ENCODE results near the gene ZNF385D. TPM values are rescaled to one million over a fixed set of nuclear protein-coding genes. Genes with fewer than 3 reads are reported as not detected.

Gene ZNF385D
- total and polyA plus RNA-seq, 8 donors = 0.42 to 4.0 (median 1.1) TPM

DNA sequence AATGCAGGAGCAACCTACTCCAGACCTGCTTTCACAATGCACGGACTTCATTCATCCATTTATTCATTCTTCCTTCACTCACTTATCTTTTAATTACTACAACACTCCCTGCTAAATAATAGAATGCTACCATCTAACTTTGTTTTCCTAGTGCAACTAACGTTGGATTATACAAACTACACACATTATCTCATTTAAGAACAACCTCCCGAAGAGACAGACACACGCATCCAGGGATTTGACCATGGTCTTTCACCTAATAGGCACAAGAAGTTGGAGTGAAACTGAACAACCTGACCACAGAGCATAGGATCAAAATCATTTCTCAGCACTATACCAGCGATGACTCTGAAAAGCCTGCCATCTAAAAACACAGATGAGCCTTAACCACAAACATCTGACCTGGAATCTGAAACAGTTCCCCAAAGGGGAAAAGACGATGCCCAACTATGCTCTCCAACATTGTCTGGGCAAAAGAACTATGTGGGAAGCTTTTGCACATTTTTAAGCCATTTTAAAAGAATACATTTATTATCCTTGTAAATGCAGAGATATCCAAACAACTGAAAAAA lies 21.0 kb downstream of the ZNF385D start:
- ATAC-seq = no peak
- FAIRE-seq = no peak
- intact Hi-C loops (cut with DNase I) = no loop called here
- H3K27me3 ChIP-seq = no peaks in the 10 kb centered on the region
- H3K27ac ChIP-seq = no peak overlapping the region
- H3K36me3 ChIP-seq = no peaks in the 10 kb centered on the region
- H3K9me3 ChIP-seq = no peaks in the 10 kb centered on the region
- DNase-seq = no peak
- 61 to 75% methylated on average over 6 of the region's 6 CpGs for WGBS, 2 donors
- no peak overlapping the region for H3K4me3 ChIP-seq
- H3K4me1 ChIP-seq = no peaks in the 10 kb centered on the region
- TF ChIP-seq, protein P1, sequence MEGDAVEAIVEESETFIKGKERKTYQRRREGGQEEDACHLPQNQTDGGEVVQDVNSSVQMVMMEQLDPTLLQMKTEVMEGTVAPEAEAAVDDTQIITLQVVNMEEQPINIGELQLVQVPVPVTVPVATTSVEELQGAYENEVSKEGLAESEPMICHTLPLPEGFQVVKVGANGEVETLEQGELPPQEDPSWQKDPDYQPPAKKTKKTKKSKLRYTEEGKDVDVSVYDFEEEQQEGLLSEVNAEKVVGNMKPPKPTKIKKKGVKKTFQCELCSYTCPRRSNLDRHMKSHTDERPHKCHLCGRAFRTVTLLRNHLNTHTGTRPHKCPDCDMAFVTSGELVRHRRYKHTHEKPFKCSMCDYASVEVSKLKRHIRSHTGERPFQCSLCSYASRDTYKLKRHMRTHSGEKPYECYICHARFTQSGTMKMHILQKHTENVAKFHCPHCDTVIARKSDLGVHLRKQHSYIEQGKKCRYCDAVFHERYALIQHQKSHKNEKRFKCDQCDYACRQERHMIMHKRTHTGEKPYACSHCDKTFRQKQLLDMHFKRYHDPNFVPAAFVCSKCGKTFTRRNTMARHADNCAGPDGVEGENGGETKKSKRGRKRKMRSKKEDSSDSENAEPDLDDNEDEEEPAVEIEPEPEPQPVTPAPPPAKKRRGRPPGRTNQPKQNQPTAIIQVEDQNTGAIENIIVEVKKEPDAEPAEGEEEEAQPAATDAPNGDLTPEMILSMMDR (IDR thresholded peaks at IDR 0.05) = no peak

DNA sequence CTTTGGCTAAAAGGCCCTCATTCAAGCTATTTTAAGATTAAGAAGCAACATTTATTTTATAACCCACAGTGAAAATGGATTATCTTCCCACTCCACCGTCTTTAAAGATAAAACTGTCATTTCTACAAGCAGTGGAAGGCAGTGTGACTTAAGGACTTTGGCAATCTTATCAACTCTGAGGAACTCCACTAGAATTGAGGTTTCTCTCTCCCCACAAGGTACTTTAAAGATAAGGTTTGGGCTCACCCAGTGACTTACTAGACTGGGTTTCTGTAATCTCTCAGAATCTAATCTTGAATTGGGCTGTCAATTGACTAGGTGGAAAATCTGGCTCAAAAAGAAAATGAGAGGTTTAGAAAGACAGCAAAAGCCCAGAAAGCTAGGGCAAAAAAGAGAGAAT lies 21.7 kb downstream of the ZNF385D start:
- intact Hi-C loops (cut with DNase I) = no loop called here
- TF ChIP-seq, protein P1 (IDR thresholded peaks at IDR 0.05) = no peak

DNA sequence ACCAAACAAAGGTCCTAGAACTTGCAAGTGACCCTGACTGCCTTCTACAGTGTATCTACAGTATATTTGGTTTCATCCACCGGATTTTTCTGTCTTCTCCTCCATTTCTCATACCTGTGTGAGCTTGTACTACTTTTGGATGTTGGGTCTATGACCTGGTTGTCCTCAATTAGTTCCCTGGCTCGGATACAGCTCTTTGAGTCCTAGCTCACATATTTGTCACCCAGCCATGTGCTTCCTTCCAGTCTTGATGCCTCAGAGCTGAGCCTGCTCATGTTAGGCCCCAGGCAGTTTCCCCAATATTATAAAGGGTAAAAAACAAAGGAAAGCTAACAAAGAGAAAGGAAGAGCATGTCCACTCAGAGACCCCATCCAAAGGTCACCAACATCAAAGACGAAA lies 28.2 kb downstream of the ZNF385D start:
- intact Hi-C loops (cut with DNase I) = no loop called here
- Histone ChIP-seq H3K27ac (no peak overlapping the region), H3K27me3 (no peaks in the 10 kb centered on the region), H3K4me1 (no peaks in the 10 kb centered on the region), H3K36me3 (no peaks in the 10 kb centered on the region), H3K9me3 (no peaks in the 10 kb centered on the region), H3K4me3 (no peak overlapping the region)
- TF ChIP-seq, protein P1 (IDR thresholded peaks at IDR 0.05) = no peak
- no peak for FAIRE-seq
- 41 to 50% methylated on average over 3 of the region's 3 CpGs for WGBS, 2 donors
- no peak for ATAC-seq
- DNase-seq = no peak

More for the DNA sequence above, 21.7 kb downstream of the ZNF385D start:
- Histone ChIP-seq H3K4me3 (no peak overlapping the region), H3K9me3 (no peaks in the 10 kb centered on the region), H3K4me1 (no peaks in the 10 kb centered on the region), H3K27ac (no peak overlapping the region), H3K27me3 (no peaks in the 10 kb centered on the region), H3K36me3 (no peaks in the 10 kb centered on the region)
- no peak for FAIRE-seq
- no peak for DNase-seq
- no peak for ATAC-seq
- 9 to 15% methylated on average over 1 of the region's 1 CpG for WGBS, 2 donors

DNA sequence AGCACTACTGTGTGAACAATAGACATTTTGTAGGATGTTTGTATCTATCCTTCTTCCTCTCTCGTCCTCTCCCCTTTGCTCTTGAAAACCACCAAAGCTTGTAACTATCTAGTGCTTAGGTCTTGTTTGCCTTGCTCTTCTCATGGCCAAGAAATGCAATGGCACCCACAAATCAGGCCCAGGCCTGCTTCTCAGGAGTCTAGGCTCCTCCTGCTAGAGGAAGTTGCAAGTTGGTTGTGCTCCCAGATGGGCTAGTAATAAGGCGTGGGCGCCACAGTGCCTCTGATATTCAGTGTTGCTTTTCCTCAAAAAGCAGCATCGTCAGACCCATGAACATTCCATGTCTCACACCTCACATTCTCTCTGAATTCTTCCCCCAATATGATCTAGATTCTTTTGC lies 28.7 kb downstream of the ZNF385D start:
- FAIRE-seq (no peak), DNase-seq (no peak), ATAC-seq (no peak)
- intact Hi-C loops (cut with DNase I) = no loop called here
- no peaks in the 10 kb centered on the region for H3K4me1 ChIP-seq
- no peak overlapping the region for H3K4me3 ChIP-seq
- no peaks in the 10 kb centered on the region for H3K36me3 ChIP-seq
- H3K27me3 ChIP-seq = no peaks in the 10 kb centered on the region
- no peak overlapping the region for H3K27ac ChIP-seq
- 74 to 84% methylated on average over 4 of the region's 4 CpGs for WGBS, 2 donors
- no peaks in the 10 kb centered on the region for H3K9me3 ChIP-seq
- TF ChIP-seq, protein P1 (IDR thresholded peaks at IDR 0.05) = no peak

DNA sequence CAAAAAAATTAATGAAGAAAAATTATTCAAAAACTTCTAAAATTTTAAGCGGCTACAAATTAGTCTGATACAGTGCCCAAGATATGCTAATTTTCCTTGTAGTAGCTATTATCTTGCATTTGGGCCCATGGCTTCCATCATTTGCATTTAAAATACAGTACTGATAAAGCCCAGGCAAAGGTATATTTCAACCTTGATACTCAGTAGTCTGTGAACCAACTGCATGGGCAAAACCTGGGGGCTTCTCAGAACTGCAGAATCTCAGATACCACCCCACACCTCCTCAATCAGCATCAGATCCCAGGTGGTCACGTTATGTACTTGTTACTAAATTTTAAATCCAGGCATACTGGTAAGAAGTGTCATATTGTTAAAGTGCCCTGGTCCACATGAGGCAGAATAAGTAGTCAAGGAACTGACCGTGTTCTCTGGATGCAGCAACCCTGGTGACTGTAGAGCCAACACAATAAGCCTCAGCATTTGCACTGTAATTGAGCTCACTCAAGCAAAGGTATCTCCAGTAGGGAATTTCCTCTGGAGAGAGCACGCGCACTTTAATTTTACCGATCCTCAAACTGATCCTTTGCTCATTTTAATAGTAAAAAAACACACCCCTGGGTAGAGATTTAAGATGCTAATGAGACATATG lies 31.9 kb downstream of the ZNF385D start:
- ATAC-seq (no peak), FAIRE-seq (no peak), DNase-seq (no peak)
- Histone ChIP-seq H3K4me1 (no peaks in the 10 kb centered on the region), H3K36me3 (no peaks in the 10 kb centered on the region), H3K4me3 (no peak overlapping the region), H3K27ac (no peak overlapping the region), H3K9me3 (no peaks in the 10 kb centered on the region), H3K27me3 (no peaks in the 10 kb centered on the region)
- intact Hi-C loops (cut with DNase I) = no loop called here
- TF ChIP-seq, protein P1 (IDR thresholded peaks at IDR 0.05) = no peak
- WGBS, 2 donors = 72 to 80% methylated on average over 6 of the region's 6 CpGs

Data from pancreas (tissue), 10 donors.